ENCODE data around the gene AKT1S1. TPM values are rescaled to one million over a fixed set of nuclear protein-coding genes. Genes with fewer than 3 reads are reported as not detected.

Gene AKT1S1
- total RNA-seq, 1 donor = 3.0 TPM

DNA sequence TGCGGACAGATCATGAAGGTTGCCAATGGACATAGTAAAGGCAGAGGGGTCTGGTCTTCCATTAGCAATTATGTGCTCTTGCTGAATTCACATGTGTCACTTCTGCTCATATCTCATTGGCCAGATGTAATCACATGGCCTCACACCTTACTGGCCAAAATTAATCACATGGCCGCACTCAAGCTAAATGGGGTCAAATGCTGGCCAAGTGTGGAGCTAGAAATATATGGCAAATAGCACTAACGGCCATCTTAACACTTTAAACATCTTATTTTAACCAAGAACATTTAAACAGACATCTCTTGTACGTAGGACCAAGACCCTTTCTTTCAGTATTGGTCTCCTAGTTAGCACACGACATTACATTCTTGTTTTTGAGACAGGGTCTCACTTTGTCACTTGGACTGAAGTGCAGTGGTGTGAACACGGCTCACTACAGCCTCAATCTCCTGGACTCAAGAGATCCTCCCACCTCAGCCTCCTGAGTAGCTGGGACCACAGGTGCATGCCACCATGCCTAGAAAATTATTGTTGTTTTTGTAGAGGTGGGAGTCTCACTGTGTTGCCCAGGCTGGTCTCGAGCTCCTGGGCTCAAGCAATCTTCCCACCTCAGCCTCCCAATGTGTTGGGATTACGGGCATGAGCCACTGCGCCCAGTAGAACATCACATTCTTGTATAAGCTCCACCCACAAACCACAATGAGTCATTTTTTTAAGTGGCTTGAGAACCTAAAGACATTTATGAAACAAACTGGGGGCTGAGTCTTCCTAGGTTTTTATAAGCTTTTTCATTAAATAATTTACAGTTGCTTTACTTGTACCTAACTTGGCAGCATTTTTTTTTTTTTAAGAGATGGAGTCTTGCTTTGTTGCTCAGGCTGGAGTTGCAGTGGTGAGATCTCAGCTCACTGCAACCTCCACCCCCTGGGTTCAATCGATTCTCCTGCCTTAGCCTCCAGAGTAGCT lies 29.1 kb downstream of the AKT1S1 start:
- Histone ChIP-seq H3K27me3 (ENCODE audit: insufficient read depth, low read length) (peaks cover 4% of the 10 kb centered on the region), H3K4me1 (ENCODE audit: insufficient read depth, low read length) (peaks cover 69% of the 10 kb centered on the region), H3K4me3 (ENCODE audit: low read length) (no peak overlapping the region), H3K9me3 (ENCODE audit: low read depth, low read length) (no peaks in the 10 kb centered on the region)

- H3K4me1 ChIP-seq (ENCODE audit: insufficient read depth, low read length) = peaks cover 56% of the 10 kb centered on the region
- no peaks in the 10 kb centered on the region for H3K9me3 ChIP-seq (ENCODE audit: low read depth, low read length)
- no peak overlapping the region for H3K4me3 ChIP-seq (ENCODE audit: low read length)
- no peaks in the 10 kb centered on the region for H3K27me3 ChIP-seq (ENCODE audit: insufficient read depth, low read length)
These were observed 30.7 kb downstream of the AKT1S1 start for GRCh38 chr19:49846408-49846807.

DNA sequence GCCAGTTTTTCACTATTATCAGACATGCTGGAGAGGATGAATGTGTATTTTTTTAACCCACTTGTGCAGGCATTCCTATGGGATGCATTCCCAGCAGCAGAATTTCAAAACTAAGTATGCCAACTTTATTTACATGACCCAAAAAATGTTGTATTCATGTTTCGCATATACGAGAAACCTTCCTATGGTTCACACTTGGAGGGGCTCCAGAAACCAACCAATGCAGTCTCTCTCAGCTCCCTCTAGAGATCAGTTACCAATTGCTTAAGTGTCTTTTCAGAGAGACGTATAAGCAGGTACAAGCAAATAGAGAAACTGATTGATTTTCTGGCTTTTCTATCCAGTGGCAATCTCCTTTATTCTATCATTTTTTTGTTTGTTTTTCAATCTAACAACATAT lies 31.7 kb downstream of the AKT1S1 start:
- no peak overlapping the region for H3K4me3 ChIP-seq (ENCODE audit: low read length)
- H3K27me3 ChIP-seq (ENCODE audit: insufficient read depth, low read length) = no peaks in the 10 kb centered on the region
- H3K4me1 ChIP-seq (ENCODE audit: insufficient read depth, low read length) = peaks cover 55% of the 10 kb centered on the region
- H3K9me3 ChIP-seq (ENCODE audit: low read depth, low read length) = no peaks in the 10 kb centered on the region

DNA sequence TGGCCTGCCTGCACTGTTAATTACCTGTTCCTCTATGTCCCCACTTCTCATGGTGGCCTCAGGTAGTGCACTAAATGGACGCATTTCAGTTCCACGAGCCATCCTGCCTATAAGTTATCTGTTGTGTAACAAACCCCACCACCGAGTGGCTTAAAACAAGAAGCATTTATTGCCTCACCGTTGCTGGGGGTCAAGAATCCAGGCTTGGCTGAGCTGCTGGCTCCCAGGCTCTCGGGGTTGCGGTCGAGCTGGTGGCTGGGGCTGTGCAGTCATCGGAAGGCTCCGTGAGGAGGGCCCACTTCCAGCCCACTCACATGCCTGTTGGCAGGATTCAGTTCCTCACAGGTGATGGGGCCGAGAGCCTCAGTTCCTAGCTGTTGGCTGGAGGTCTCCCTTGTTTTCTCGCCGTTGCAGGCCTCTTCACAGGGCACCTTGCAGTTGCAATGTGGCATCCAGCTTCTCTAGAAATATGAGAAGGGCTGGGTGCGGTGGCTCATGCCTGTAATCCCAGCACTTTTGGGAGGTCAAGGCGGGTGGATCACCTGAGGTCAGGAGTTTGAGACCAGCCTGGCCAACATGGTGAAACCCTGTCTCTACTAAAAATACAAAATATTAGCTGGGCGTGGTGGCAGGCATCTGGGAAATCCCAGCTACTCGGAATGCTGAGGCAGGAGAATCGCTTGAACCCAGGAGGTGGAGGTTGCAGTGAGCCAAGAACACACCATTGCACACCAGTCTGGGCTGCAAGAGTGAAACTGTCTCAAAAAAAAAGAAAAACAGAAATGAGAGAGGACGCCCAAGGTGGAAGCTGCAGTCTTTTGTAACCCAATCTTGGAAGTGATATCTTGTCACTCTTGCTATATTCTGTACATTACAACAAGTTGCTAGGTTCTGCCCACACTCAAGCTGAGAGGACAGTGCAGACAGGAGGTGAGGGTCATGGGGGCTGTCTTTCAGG lies 32.7 kb downstream of the AKT1S1 start:
- no peaks in the 10 kb centered on the region for H3K27me3 ChIP-seq (ENCODE audit: insufficient read depth, low read length)
- H3K4me3 ChIP-seq (ENCODE audit: low read length) = no peak overlapping the region
- H3K4me1 ChIP-seq (ENCODE audit: insufficient read depth, low read length) = peaks cover 48% of the 10 kb centered on the region
- no peaks in the 10 kb centered on the region for H3K9me3 ChIP-seq (ENCODE audit: low read depth, low read length)

GRCh38 chr19:49843265-49843664 lies 33.9 kb downstream of the AKT1S1 start:
- H3K4me1 ChIP-seq (ENCODE audit: insufficient read depth, low read length) = peaks cover 36% of the 10 kb centered on the region
- no peaks in the 10 kb centered on the region for H3K9me3 ChIP-seq (ENCODE audit: low read depth, low read length)
- no peak overlapping the region for H3K4me3 ChIP-seq (ENCODE audit: low read length)
- no peaks in the 10 kb centered on the region for H3K27me3 ChIP-seq (ENCODE audit: insufficient read depth, low read length)

DNA sequence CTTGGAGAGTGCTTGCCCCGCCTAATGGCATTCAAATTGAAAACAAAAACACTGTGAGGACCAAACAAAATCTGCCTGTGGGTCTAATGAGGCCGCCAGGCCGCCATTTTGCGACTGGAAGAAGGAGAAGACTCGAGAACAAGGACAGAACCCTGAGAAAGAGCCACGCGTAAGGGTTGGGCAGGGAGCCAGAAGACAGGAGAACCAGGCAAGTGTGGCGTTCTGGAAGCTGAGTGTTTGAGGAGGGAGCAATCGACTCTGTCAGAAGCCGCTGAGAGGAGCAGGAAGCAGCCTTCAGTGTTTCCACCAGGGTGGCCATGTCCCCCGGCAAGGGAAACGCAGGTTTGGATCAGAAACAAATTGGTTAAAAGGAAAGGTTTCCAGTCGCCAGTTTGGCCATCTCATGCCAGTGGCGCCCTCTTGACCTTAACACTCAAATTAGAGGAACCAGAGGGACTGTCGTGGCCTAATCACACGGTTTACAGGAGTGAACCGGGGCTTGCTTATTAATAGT lies 36.4 kb downstream of the AKT1S1 start:
- no peaks in the 10 kb centered on the region for H3K9me3 ChIP-seq (ENCODE audit: low read depth, low read length)
- peaks cover 28% of the 10 kb centered on the region for H3K4me1 ChIP-seq (ENCODE audit: insufficient read depth, low read length)
- no peak overlapping the region for H3K4me3 ChIP-seq (ENCODE audit: low read length)
- no peaks in the 10 kb centered on the region for H3K27me3 ChIP-seq (ENCODE audit: insufficient read depth, low read length)

DNA sequence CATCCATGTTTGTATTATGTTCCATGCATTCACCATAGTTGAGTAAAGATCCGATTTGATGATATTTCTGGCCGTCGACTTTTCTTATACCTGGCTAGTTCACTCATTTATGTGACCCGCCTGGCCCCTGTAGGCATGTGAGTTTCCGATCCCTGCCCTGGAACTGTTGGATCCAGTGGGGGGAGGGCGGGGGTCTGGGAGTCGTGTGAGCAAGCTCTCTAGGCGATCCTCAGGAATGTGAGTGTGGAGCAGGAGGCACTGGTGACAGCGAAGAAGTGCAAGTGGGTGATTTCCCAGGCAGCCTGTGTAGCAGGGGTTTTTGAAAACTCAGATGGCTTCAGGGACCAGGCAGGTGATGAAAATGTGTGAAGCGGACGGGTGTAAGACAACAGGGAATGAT lies 36.8 kb downstream of the AKT1S1 start:
- H3K9me3 ChIP-seq (ENCODE audit: low read depth, low read length) = no peaks in the 10 kb centered on the region
- H3K27me3 ChIP-seq (ENCODE audit: insufficient read depth, low read length) = no peaks in the 10 kb centered on the region
- H3K4me1 ChIP-seq (ENCODE audit: insufficient read depth, low read length) = peaks cover 23% of the 10 kb centered on the region
- no peak overlapping the region for H3K4me3 ChIP-seq (ENCODE audit: low read length)

- H3K4me3 ChIP-seq (ENCODE audit: low read length) = no peak overlapping the region
- H3K4me1 ChIP-seq (ENCODE audit: insufficient read depth, low read length) = peaks cover 17% of the 10 kb centered on the region
- no peaks in the 10 kb centered on the region for H3K9me3 ChIP-seq (ENCODE audit: low read depth, low read length)
- no peaks in the 10 kb centered on the region for H3K27me3 ChIP-seq (ENCODE audit: insufficient read depth, low read length)
These were observed 37.4 kb downstream of the AKT1S1 start for GRCh38 chr19:49839713-49840112.

DNA sequence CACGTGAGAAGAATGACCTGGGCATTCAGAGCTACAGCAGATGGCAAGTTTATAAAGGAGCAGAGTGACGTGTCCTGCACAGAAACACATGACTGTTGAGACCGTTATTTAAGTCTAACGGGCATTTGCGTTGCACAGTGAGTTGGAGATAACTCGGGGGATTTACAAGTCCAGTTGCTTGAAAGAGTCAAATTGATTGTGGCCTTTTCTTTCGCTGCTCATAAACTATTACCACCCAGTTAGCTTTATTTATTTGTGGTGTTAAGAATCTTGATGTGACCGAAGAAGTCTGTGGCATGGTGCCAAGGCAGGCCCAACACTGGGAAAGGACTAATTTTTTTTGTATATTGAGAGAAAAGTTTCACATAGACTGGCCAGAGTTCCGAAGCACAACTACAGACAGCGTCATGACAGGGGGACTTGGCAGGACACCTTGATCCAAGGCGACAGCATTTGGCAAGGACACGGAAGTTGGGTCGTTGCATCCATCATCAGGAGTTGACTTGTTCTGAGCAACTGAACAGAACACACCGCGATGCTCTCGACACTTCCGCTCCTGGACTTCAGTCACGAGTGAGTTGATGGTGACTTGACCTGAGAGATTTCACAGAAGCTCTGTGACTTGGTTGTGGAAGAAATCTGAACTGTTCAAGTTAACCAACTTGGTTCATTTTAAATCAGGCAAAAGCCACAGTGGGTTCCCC lies 38.1 kb downstream of the AKT1S1 start:
- peaks cover 10% of the 10 kb centered on the region for H3K4me1 ChIP-seq (ENCODE audit: insufficient read depth, low read length)
- no peak overlapping the region for H3K4me3 ChIP-seq (ENCODE audit: low read length)
- no peaks in the 10 kb centered on the region for H3K9me3 ChIP-seq (ENCODE audit: low read depth, low read length)
- H3K27me3 ChIP-seq (ENCODE audit: insufficient read depth, low read length) = no peaks in the 10 kb centered on the region

- Histone ChIP-seq H3K27me3 (ENCODE audit: insufficient read depth, low read length) (no peaks in the 10 kb centered on the region), H3K4me1 (ENCODE audit: insufficient read depth, low read length) (peaks cover 8% of the 10 kb centered on the region), H3K9me3 (ENCODE audit: low read depth, low read length) (no peaks in the 10 kb centered on the region), H3K4me3 (ENCODE audit: low read length) (no peak overlapping the region)
These were observed 39.7 kb downstream of the AKT1S1 start for GRCh38 chr19:49837425-49837824.

GRCh38 chr19:49837009-49837310 lies 40.2 kb downstream of the AKT1S1 start:
- Histone ChIP-seq H3K4me3 (ENCODE audit: low read length) (no peak overlapping the region), H3K9me3 (ENCODE audit: low read depth, low read length) (no peaks in the 10 kb centered on the region), H3K27me3 (ENCODE audit: insufficient read depth, low read length) (no peaks in the 10 kb centered on the region), H3K4me1 (ENCODE audit: insufficient read depth, low read length) (peaks cover 12% of the 10 kb centered on the region)

GRCh38 chr19:49836176-49837008 lies 40.8 kb downstream of the AKT1S1 start:
- H3K9me3 ChIP-seq (ENCODE audit: low read depth, low read length) = no peaks in the 10 kb centered on the region
- H3K4me3 ChIP-seq (ENCODE audit: low read length) = no peak overlapping the region
- H3K4me1 ChIP-seq (ENCODE audit: insufficient read depth, low read length) = peaks cover 17% of the 10 kb centered on the region
- no peaks in the 10 kb centered on the region for H3K27me3 ChIP-seq (ENCODE audit: insufficient read depth, low read length)

- Histone ChIP-seq H3K9me3 (ENCODE audit: low read depth, low read length) (no peaks in the 10 kb centered on the region), H3K4me3 (ENCODE audit: low read length) (no peak overlapping the region), H3K4me1 (ENCODE audit: insufficient read depth, low read length) (peaks cover 23% of the 10 kb centered on the region), H3K27me3 (ENCODE audit: insufficient read depth, low read length) (no peaks in the 10 kb centered on the region)
These were observed 41.6 kb downstream of the AKT1S1 start for GRCh38 chr19:49835562-49835961.

DNA sequence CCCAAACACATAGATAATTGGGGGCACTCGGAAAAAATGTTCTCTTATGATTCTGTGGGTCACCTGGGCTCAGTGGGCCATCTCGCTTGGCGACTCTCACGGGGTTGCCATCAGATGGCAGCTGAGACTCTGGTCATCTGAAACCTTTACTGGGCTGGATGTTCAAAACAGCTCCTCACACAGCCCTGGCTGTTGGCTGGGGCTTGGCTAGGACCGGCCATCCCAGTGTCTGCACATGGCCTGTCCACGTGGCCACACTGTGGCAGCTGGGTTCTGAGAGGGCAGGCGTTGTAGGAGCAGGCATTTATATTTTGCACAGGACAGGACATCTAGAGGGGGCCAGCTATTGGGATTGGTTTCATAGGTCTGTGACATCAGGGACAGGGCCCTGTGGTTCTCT lies 43.6 kb downstream of the AKT1S1 start:
- Histone ChIP-seq H3K4me1 (ENCODE audit: insufficient read depth, low read length) (peaks cover 23% of the 10 kb centered on the region), H3K9me3 (ENCODE audit: low read depth, low read length) (no peaks in the 10 kb centered on the region), H3K27me3 (ENCODE audit: insufficient read depth, low read length) (no peaks in the 10 kb centered on the region), H3K4me3 (ENCODE audit: low read length) (no peak overlapping the region)
